ENCODE data around the gene STRIP2. TPM values are rescaled to one million over a fixed set of nuclear protein-coding genes. Genes with fewer than 3 reads are reported as not detected.

The STRIP2 gene
- total and polyA plus RNA-seq, 11 donors: 7.6 to 43.7 (median 18.2) TPM

DNA sequence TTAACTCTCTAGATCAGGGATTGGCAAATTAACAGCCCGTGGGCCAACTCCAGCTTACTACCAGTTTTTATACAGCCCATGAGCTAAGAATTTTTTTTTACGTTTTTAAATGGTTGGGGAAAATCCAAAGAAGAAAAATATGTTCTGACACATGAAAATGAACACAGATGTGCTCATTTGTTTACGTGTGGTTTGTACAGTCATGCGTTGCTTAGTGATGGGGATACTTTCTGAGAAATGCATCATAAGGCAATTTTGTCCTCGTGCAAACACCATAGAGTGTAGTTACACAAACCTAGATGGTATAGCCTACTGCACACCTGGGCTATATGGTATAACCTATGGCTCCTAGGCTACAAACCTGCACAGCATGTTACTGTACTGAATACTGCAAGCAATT, 59.8 kb downstream of the STRIP2 start:
- WGBS, 4 donors: 82 to 86% (median 84%) methylated on average over 5 of the region's 5 CpGs
- Histone ChIP-seq H3K27me3 (no peaks in the 10 kb centered on the region), H3K4me3 (no peak overlapping the region), H3K4me1 (no peaks in the 10 kb centered on the region), H3K27ac (no peak overlapping the region), H3K9me3 (no peaks in the 10 kb centered on the region), H3K36me3 (no peaks in the 10 kb centered on the region)
- no peak for ATAC-seq
- DNase-seq: no peak
- TF ChIP-seq, protein P1, sequence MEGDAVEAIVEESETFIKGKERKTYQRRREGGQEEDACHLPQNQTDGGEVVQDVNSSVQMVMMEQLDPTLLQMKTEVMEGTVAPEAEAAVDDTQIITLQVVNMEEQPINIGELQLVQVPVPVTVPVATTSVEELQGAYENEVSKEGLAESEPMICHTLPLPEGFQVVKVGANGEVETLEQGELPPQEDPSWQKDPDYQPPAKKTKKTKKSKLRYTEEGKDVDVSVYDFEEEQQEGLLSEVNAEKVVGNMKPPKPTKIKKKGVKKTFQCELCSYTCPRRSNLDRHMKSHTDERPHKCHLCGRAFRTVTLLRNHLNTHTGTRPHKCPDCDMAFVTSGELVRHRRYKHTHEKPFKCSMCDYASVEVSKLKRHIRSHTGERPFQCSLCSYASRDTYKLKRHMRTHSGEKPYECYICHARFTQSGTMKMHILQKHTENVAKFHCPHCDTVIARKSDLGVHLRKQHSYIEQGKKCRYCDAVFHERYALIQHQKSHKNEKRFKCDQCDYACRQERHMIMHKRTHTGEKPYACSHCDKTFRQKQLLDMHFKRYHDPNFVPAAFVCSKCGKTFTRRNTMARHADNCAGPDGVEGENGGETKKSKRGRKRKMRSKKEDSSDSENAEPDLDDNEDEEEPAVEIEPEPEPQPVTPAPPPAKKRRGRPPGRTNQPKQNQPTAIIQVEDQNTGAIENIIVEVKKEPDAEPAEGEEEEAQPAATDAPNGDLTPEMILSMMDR (IDR thresholded peaks at IDR 0.05): no peak
- no peak for TF ChIP-seq POLR2A (IDR thresholded peaks at IDR 0.05)
- intact Hi-C loops (cut with DNase I): loop anchor here in 3 of 10 donors (5.0 to 10.0 kb wide), 2 partner anchors 141 to 333 kb away; no protein-coding TSS in a partner anchor

DNA sequence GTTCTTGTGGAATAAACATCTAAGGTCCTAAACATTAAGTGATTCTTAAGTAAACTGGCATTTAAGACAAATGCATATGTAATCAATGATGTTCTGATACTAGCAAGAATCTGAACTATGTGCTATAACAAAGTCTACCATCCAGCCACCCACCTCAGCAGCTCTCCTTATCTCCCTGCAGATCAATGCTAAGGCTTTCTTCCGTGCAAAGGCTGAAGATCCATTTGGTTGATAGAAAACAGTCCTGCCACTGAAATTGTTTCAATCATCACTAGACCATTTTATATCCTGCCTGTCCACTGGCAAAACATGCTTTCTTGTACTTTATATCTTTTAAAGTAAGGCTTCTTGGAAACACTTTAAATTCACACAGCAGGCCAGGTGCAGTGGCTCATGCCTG, 61.8 kb downstream of the STRIP2 start:
- Histone ChIP-seq H3K4me1 (no peaks in the 10 kb centered on the region), H3K27me3 (no peaks in the 10 kb centered on the region), H3K4me3 (no peak overlapping the region), H3K27ac (no peak overlapping the region), H3K36me3 (no peaks in the 10 kb centered on the region), H3K9me3 (no peaks in the 10 kb centered on the region)
- no peak for ATAC-seq
- TF ChIP-seq POLR2A (IDR thresholded peaks at IDR 0.05): no peak
- DNase-seq: no peak
- intact Hi-C loops (cut with DNase I): loop anchor here in 3 of 10 donors (10.0 kb wide), 1 partner anchor 139 kb away; no protein-coding TSS in a partner anchor
- 60 to 75% (median 69%) methylated on average over 1 of the region's 1 CpG for WGBS, 4 donors

DNA sequence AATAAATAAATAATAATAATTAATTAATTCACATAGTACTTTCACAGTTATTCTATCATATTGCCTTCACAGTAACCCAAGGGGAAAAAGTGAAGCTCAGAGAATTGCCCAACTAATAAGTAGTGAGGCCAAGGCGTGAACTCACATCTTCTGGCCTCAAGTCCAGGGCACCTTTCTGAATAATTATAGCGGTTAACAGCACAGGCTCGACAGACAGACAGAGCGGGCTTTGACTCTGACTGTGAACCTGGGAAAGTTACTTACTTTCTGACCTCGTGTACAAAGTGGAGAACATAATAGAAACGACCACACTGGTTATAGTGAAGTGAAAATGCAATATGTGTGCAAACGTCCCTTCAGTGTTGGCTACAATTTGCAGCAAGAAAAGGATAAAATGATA, 62.4 kb downstream of the STRIP2 start:
- TF ChIP-seq, protein P1 (IDR thresholded peaks at IDR 0.05): no peak
- no peak for TF ChIP-seq POLR2A (IDR thresholded peaks at IDR 0.05)
- Histone ChIP-seq H3K9me3 (no peaks in the 10 kb centered on the region), H3K27ac (no peak overlapping the region), H3K27me3 (peaks cover 0 to 4% (median 0%) of the 10 kb centered on the region in 9 donors), H3K36me3 (no peaks in the 10 kb centered on the region), H3K4me1 (no peaks in the 10 kb centered on the region), H3K4me3 (no peak overlapping the region)
- no peak for ATAC-seq
- WGBS, 4 donors: 73 to 78% (median 74%) methylated on average over 7 of the region's 7 CpGs
- intact Hi-C loops (cut with DNase I): loop anchor here in 3 of 10 donors (10.0 kb wide), 1 partner anchor 138 kb away; no protein-coding TSS in a partner anchor
- DNase-seq: no peak

- Histone ChIP-seq H3K36me3 (no peaks in the 10 kb centered on the region), H3K27ac (no peak overlapping the region), H3K27me3 (peaks cover 0 to 4% (median 0%) of the 10 kb centered on the region in 9 donors), H3K9me3 (no peaks in the 10 kb centered on the region), H3K4me1 (peaks cover 0 to 5% (median 0%) of the 10 kb centered on the region in 12 donors), H3K4me3 (no peak overlapping the region)
- ATAC-seq (no peak), DNase-seq (no peak)
- WGBS, 4 donors: 84 to 91% (median 89%) methylated on average over 4 of the region's 4 CpGs
- TF ChIP-seq, protein P1 (IDR thresholded peaks at IDR 0.05): no peak
- no peak for TF ChIP-seq POLR2A (IDR thresholded peaks at IDR 0.05)
- intact Hi-C loops (cut with DNase I): loop anchor here in 3 of 10 donors (10.0 kb wide), 1 partner anchor 138 kb away; no protein-coding TSS in a partner anchor
Measured at GRCh38 chr7:129497156-129497555, 62.9 kb downstream of the STRIP2 start.

- Histone ChIP-seq H3K9me3 (no peaks in the 10 kb centered on the region), H3K27ac (no peak overlapping the region), H3K4me1 (peaks cover 0 to 13% (median 4%) of the 10 kb centered on the region in 12 donors), H3K36me3 (no peaks in the 10 kb centered on the region), H3K4me3 (no peak overlapping the region), H3K27me3 (peaks cover 0 to 12% (median 0%) of the 10 kb centered on the region in 9 donors)
- DNase-seq (no peak), ATAC-seq (no peak)
- no peak for TF ChIP-seq POLR2A (IDR thresholded peaks at IDR 0.05)
- TF ChIP-seq, protein P1 (IDR thresholded peaks at IDR 0.05): no peak
- intact Hi-C loops (cut with DNase I): loop anchor here in 3 of 10 donors (10.0 kb wide), 1 partner anchor 137 kb away; no protein-coding TSS in a partner anchor
- WGBS, 4 donors: 87 to 100% (median 96%) methylated on average over 1 of the region's 1 CpG
Measured at GRCh38 chr7:129498021-129498420, 63.8 kb downstream of the STRIP2 start.
